SU-DHL-6 (cell line): Measurements from ENCODE around the gene MRAP2.

Experiments used
- H2AFZ ChIP-seq: fragments of 200-600 bp; sonication (generic); 2 replicates; pipeline ENCODE4 v1.6.1; 2014; ENCODE audit warnings: low read depth, mild to moderate bottlenecking, moderate library complexity, mixed read lengths, antibody characterized with exemption, low read length; ENCODE audit not compliant: severe bottlenecking
- H3F3A ChIP-seq: fragments of 200-600 bp; shearing (Covaris generic); 2 replicates; pipeline ENCODE4 v1.6.0; 2016; ENCODE audit warnings: antibody characterized with exemption, mild to moderate bottlenecking; ENCODE audit not compliant: insufficient read depth
- H3K27ac ChIP-seq: fragments of 200-600 bp; sonication (generic); 2 replicates; pipeline ENCODE4 v1.5.1; 2016; ENCODE audit warnings: low read depth, mild to moderate bottlenecking, low read length, moderate library complexity, mixed read lengths
- H3K27me3 ChIP-seq: fragments of 200-600 bp; sonication (generic), shearing (Covaris generic); 2 replicates; pipeline ENCODE4 v1.6.0; 2014; ENCODE audit warnings: mild to moderate bottlenecking, low read length
- H3K36me3 ChIP-seq: fragments of 200-600 bp; sonication (generic); 2 replicates; pipeline ENCODE4 v1.6.1; 2014; ENCODE audit warnings: mild to moderate bottlenecking, low read length, mixed read lengths
- H3K4me2 ChIP-seq: fragments of 300-600, 200-600 bp; shearing (Covaris generic), sonication (generic); 2 replicates; pipeline ENCODE4 v1.6.0; 2014; ENCODE audit warnings: low read length, low read depth, mild to moderate bottlenecking; ENCODE audit not compliant: poor library complexity, severe bottlenecking
- H3K4me3 ChIP-seq: fragments of 200-600 bp; sonication (generic); 2 replicates; pipeline ENCODE4 v1.5.1; 2014; ENCODE audit warnings: antibody characterized with exemption, low read length, mild to moderate bottlenecking, mixed read lengths; ENCODE audit not compliant: insufficient read depth, poor library complexity, severe bottlenecking
- H3K79me2 ChIP-seq: fragments of 200-600 bp; sonication (generic); 2 replicates; pipeline ENCODE4 v1.6.1; 2014; ENCODE audit warnings: mild to moderate bottlenecking, low read length, moderate library complexity; ENCODE audit not compliant: insufficient read depth
- H3K9ac ChIP-seq: fragments of 200-600 bp; sonication (generic); 2 replicates; pipeline ENCODE4 v1.7.0; 2014; ENCODE audit warnings: mild to moderate bottlenecking, low read length
- H3K9me2 ChIP-seq: fragments of 200-600 bp; sonication (generic); replicated peaks from 2 replicates; pipeline ENCODE4 v1.6.1; 2014; ENCODE audit warnings: low read length; ENCODE audit not compliant: insufficient read depth
- H3K9me3 ChIP-seq: fragments of 200-600 bp; sonication (generic); 2 replicates; pipeline ENCODE4 v1.6.1; 2014; ENCODE audit warnings: low read length, mixed read lengths; ENCODE audit not compliant: insufficient read depth
- H4K20me1 ChIP-seq: fragments of 200-600 bp; sonication (generic); 2 replicates; pipeline ENCODE4 v1.6.1; 2014; ENCODE audit warnings: low read depth, mild to moderate bottlenecking, antibody characterized with exemption, low read length, moderate library complexity, mixed read lengths
- CTCF ChIP-seq: fragments of 200-600 bp; sonication (generic); IDR thresholded peaks from one replicate; pipeline ENCODE4 v1.5.1; 2017; ENCODE audit warnings: antibody characterized with exemption, mild to moderate bottlenecking, low read length, moderate library complexity; ENCODE audit not compliant: insufficient read depth, poor library complexity, severe bottlenecking
- EZH2phosphoT487 ChIP-seq: fragments of 200-600 bp; sonication (generic), shearing (Covaris generic); conservative IDR thresholded peaks from 2 replicates; pipeline ENCODE4 v1.6.1; 2018; ENCODE audit warnings: mild to moderate bottlenecking, antibody characterized with exemption, low read length, moderate library complexity, mixed read lengths

Gene MRAP2

GRCh38 chr6:84033523-84034451 is at the start of gene MRAP2:
Gene MRAP2 (plus strand): TSS chr6:84033772. CDS start chr6:84055319, 21,547 bp downstream.
- H3F3A ChIP-seq: no peaks in the 10 kb centered on the region
- TF ChIP-seq EZH2phosphoT487 (no peak), CTCF (no peak)
- no peak within 1 kb of the TSS for H3K4me2 ChIP-seq
- no peak within 1 kb of the TSS for H2AFZ ChIP-seq
- no peaks in the 10 kb centered on the region for H4K20me1 ChIP-seq
- no peaks in the 10 kb centered on the region for H3K79me2 ChIP-seq
- H3K9ac ChIP-seq: no peak within 1 kb of the TSS
- no peaks in the 10 kb centered on the region for H3K36me3 ChIP-seq
- H3K9me2 ChIP-seq: no peaks in the 10 kb centered on the region
- H3K27me3 ChIP-seq: no peaks in the 10 kb centered on the region
- no peak within 1 kb of the TSS for H3K4me3 ChIP-seq
- no peaks in the 10 kb centered on the region for H3K9me3 ChIP-seq
- H3K27ac ChIP-seq: no peak within 1 kb of the TSS

- Histone ChIP-seq H3K4me3 (no peak overlapping the region), H3K27ac (no peak overlapping the region), H3F3A (no peaks in the 10 kb centered on the region), H3K9me2 (no peaks in the 10 kb centered on the region), H4K20me1 (no peaks in the 10 kb centered on the region), H3K36me3 (no peaks in the 10 kb centered on the region), H3K9ac (no peak overlapping the region), H3K4me2 (no peak overlapping the region), H3K9me3 (no peaks in the 10 kb centered on the region), H3K79me2 (no peaks in the 10 kb centered on the region), H3K27me3 (no peaks in the 10 kb centered on the region), H2AFZ (no peak overlapping the region)
- TF ChIP-seq CTCF (no peak), EZH2phosphoT487 (no peak)
These were observed 49.2 kb upstream of the MRAP2 start for GRCh38 chr6:83984411-83984810.

DNA sequence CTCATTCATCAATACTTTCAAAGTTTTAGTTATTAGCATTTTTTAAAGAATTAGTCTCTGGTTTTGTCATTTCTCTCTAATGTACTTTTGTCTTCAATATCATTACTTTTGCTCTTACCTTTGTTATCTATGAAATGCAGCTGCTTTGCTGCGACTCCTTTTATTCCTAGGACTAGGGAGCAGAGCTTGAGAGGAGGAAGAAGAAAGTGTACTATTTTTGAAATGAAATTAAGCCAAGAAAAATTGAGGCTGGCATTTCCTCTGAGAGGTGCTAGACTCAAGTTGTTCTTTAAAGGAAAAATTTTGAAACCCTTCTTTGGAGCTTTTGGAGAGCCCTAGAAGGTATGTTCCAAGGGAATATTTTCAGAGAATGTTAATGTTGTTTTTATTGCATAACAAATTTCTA is 48.3 kb upstream of the MRAP2 start:
- Histone ChIP-seq H3K9me3 (no peaks in the 10 kb centered on the region), H3K36me3 (no peaks in the 10 kb centered on the region), H3K79me2 (no peaks in the 10 kb centered on the region), H3K9me2 (no peaks in the 10 kb centered on the region), H3K27me3 (no peaks in the 10 kb centered on the region), H3F3A (no peaks in the 10 kb centered on the region), H3K4me2 (no peak overlapping the region), H3K9ac (no peak overlapping the region), H2AFZ (no peak overlapping the region), H4K20me1 (no peaks in the 10 kb centered on the region), H3K4me3 (no peak overlapping the region), H3K27ac (no peak overlapping the region)
- TF ChIP-seq CTCF: no peak
- TF ChIP-seq EZH2phosphoT487: no peak
